BE2C (cell line): Measurements from ENCODE around the gene LRAT.

Experiments used
- DNase-seq: peaks from one replicate; pipeline ENCODE4 v3.0.0-alpha.2; 2020
- H3K27me3 ChIP-seq: fragments of 250-450 bp; sonication (Bioruptor Pico); 2 replicates; pipeline ENCODE4 v1.5.1; 2020; ENCODE audit warnings: mild to moderate bottlenecking
- H3K36me3 ChIP-seq: fragments of 250-450 bp; sonication (Bioruptor Pico); 2 replicates; pipeline ENCODE4 v1.5.1; 2020; ENCODE audit warnings: mild to moderate bottlenecking
- H3K4me1 ChIP-seq: fragments of 250-450 bp; sonication (Bioruptor Pico); 2 replicates; pipeline ENCODE4 v1.5.1; 2020
- H3K4me3 ChIP-seq: 2 replicates; pipeline ENCODE4 v1.5.1; 2011; ENCODE audit warnings: low read depth, low read length
- H3K9me3 ChIP-seq: fragments of 250-450 bp; sonication (Bioruptor Pico); 2 replicates; pipeline ENCODE4 v1.5.1; 2020
- TF ChIP-seq, protein P1 (sequence below): IDR thresholded peaks from 2 replicates; pipeline ENCODE4 v1.5.1; 2012; ENCODE audit warnings: mild to moderate bottlenecking, low read depth, low read length

Gene LRAT

GRCh38 chr4:154781126-154781982, 37.6 kb downstream of the LRAT start, which contains the start of gene RBM46:
RBM46 (plus strand) TSS chr4:154781272; CDS start chr4:154796753, 15,481 bp downstream.
- peaks cover 8% of the 10 kb centered on the region for H3K27me3 ChIP-seq
- no peaks in the 10 kb centered on the region for H3K4me1 ChIP-seq
- no peak within 1 kb of the TSS for H3K4me3 ChIP-seq
- DNase-seq = no peak
- TF ChIP-seq, protein P1, sequence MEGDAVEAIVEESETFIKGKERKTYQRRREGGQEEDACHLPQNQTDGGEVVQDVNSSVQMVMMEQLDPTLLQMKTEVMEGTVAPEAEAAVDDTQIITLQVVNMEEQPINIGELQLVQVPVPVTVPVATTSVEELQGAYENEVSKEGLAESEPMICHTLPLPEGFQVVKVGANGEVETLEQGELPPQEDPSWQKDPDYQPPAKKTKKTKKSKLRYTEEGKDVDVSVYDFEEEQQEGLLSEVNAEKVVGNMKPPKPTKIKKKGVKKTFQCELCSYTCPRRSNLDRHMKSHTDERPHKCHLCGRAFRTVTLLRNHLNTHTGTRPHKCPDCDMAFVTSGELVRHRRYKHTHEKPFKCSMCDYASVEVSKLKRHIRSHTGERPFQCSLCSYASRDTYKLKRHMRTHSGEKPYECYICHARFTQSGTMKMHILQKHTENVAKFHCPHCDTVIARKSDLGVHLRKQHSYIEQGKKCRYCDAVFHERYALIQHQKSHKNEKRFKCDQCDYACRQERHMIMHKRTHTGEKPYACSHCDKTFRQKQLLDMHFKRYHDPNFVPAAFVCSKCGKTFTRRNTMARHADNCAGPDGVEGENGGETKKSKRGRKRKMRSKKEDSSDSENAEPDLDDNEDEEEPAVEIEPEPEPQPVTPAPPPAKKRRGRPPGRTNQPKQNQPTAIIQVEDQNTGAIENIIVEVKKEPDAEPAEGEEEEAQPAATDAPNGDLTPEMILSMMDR = no peak
- H3K36me3 ChIP-seq = no peaks in the 10 kb centered on the region
- no peaks in the 10 kb centered on the region for H3K9me3 ChIP-seq

DNA sequence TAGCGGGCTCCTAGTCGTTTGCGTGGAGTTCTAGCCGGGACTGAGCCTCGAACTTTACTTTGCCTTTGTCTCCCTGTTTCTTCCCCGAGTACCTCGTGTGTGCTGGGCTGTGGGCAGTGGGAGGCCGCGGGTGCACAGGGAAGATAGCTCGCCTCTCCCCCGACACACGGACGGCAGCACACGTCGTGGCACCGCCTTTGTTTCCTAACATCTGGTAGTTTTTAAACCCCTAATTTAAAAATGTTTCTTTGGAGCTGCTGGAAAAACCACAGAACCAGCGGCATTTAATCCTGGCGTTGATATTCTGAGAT, 38.1 kb downstream of the LRAT start:
- Histone ChIP-seq H3K4me1 (no peaks in the 10 kb centered on the region), H3K36me3 (no peaks in the 10 kb centered on the region), H3K4me3 (no peak overlapping the region), H3K27me3 (peaks cover 5% of the 10 kb centered on the region), H3K9me3 (no peaks in the 10 kb centered on the region)
- DNase-seq = no peak
- TF ChIP-seq, protein P1 = no peak
